DND-41 (cell line): ENCODE data around the gene NEK9.

Source experiments
- EZH2 ChIP-seq: IDR thresholded peaks from 3 replicates; pipeline ENCODE4 v1.6.1; 2012; ENCODE audit warnings: borderline replicate concordance, low read depth, mild to moderate bottlenecking, moderate library complexity, low read length, inconsistent platforms; ENCODE audit not compliant: severe bottlenecking
- TF ChIP-seq, protein P1 (sequence below): IDR thresholded peaks from 2 replicates; pipeline ENCODE4 v1.5.1; 2012; ENCODE audit warnings: borderline replicate concordance, low read length, moderate library complexity, mild to moderate bottlenecking; ENCODE audit not compliant: poor library complexity, severe bottlenecking; ENCODE audit errors: extremely low read depth

DNA sequence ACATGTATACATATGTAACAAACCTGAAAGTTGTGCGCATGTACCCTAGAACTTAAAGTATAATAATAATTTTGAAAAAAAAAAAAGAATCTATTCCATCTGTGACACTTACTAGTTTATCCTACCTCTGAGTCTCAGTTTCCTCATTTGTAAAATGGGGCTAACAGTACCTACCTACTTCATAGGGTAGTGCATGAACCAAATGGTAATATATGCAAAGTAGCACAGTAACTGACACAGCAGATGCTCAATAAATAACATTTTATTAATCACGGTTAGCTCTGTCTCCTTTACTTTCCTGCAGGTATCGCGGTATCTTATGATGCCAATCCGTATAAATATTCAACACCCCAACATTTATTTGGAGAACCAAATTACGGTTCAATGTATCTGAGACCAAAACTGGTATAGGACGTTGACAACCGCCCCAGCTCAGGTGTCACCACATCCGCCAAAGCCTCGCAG is 48.9 kb upstream of the NEK9 start:
- TF ChIP-seq, protein P1, sequence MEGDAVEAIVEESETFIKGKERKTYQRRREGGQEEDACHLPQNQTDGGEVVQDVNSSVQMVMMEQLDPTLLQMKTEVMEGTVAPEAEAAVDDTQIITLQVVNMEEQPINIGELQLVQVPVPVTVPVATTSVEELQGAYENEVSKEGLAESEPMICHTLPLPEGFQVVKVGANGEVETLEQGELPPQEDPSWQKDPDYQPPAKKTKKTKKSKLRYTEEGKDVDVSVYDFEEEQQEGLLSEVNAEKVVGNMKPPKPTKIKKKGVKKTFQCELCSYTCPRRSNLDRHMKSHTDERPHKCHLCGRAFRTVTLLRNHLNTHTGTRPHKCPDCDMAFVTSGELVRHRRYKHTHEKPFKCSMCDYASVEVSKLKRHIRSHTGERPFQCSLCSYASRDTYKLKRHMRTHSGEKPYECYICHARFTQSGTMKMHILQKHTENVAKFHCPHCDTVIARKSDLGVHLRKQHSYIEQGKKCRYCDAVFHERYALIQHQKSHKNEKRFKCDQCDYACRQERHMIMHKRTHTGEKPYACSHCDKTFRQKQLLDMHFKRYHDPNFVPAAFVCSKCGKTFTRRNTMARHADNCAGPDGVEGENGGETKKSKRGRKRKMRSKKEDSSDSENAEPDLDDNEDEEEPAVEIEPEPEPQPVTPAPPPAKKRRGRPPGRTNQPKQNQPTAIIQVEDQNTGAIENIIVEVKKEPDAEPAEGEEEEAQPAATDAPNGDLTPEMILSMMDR = no peak
- TF ChIP-seq EZH2 = no peak
